Measurements from ENCODE around the gene GLCCI1. TPM values are rescaled to one million over a fixed set of nuclear protein-coding genes. Genes with fewer than 3 reads are reported as not detected.

Gene GLCCI1
- 10.0 TPM for total RNA-seq

DNA sequence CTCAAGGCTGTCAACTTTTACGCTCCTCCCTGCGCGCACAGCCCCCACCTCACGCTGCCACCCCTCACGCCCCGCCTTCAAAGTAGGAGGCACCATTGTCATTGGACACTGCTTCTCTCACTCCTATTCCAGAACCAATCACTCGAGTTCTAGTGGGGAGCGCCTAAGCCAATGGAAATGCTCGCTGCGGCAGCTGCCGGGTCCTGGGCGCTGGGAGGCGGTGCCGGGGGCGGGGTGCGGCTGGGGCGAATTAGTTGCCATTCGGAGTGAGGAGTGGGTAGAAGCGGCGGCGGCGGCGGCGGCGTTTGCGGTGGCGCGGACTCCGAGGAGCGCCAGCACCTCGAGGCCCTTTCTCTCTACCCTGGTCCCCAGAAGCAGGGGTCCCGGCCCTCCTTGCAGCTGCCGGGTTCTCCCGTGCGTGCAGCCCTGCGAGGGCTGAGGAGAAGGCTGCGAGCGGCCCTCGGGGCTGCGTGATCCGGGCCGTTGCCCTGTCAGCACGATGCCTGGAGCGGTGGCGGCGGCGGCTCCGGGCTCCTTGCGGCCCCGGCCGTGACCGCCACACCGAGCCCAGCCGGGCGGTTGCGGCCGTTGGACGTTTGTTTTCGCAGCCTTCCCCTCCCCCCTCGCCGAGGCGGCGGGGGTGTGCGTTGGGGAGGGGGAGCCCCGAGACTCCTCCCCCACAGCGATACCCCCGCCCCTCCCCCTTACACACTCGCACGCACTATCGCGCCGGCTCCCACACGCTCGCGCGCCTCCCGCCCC lies at the start of gene GLCCI1:
Gene GLCCI1 (plus strand): TSS at position 253 of the 762 bp plus-strand sequence. CDS start 555 bp downstream, outside the sequence.
- DNase-seq (ENCODE audit: low read depth in 2 of 3, low spot score in 2 of 3): peak; percentile 82 to 99 (median 97)

DNA sequence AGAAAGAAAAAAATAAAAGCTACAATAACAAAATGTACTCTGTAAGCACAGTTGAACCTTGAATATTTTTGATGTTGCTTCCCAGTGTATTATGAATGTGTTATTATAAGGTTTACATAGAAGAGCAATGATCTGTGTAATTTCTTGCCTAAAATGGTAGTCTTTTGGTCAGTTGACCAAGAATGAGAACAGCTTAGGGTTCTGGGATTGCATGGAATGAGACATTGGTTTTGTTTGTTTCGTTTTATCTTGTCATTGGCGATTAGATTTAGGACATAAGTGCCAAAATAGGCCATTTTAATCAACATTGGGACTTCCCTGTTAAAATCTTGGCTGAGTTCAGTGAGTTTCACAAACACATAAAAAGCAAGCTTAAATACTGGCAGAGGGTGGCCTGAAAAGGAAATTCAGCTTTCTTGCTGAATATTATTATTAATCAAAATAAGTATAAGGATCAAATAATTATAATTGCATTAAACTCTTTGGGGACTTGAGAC lies 49.1 kb upstream of the GLCCI1 start:
- no peak for DNase-seq (ENCODE audit: low read depth in 2 of 3, low spot score in 2 of 3)

DNA sequence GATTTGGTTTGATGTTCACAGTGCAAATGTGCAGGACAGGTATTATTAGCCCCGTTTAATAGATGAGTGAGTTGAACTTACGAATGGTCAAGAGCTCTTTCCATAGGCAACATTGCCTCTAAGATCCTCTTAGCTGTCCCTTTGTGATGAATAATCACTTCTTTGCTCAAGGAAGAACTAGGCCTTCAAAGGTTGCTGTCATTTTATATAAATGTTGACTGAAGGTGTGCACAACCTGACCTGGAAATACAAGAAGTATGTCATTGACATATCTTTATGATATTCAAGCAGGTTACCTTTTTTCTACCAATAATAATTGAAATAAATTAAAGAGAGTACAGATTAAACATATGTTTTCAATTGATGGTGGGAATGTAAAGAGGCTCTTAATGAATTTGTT lies 48.5 kb upstream of the GLCCI1 start:
- DNase-seq (ENCODE audit: low read depth in 2 of 3, low spot score in 2 of 3): no peak

DNA sequence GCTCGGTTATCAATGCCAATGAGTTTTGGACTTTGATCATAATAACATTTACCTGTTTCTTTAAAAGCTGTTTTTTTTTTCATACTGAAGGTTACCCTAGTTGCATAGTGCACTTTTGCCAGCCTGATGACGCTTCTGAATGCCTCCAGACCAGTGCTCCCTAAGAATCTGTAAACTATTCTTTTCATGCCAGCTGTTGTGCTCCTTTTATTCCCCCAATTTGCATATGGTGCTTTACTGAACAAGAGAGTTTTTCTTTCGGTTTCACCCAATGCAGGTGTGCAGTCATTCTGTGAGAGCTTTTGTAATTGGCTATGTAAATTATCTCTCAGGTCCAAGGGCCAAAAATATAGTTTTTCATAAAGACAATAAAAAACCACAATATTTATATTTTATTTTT lies 48.1 kb upstream of the GLCCI1 start:
- no peak for DNase-seq (ENCODE audit: low read depth in 2 of 3, low spot score in 2 of 3)

DNA sequence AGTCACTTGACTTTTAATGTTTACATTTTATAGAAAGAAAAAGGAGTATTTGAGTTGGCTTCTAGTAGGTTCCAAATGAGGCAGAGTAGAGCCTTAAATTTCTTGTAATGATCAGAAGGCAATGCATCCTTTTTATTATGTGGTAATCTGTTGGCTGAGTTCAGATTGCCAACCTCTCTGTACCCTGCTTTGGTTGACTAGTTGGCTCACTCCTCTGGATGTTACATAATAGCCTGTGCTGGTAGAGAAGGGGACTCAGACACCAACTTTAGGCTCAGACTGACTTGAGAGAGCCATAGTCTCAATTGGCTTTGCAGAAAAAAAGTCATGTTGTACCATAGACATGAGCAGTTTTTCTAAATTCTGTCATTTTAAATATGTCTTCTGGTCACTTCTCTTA lies 46.8 kb upstream of the GLCCI1 start:
- no peak for DNase-seq (ENCODE audit: low read depth in 2 of 3, low spot score in 2 of 3)

DNA sequence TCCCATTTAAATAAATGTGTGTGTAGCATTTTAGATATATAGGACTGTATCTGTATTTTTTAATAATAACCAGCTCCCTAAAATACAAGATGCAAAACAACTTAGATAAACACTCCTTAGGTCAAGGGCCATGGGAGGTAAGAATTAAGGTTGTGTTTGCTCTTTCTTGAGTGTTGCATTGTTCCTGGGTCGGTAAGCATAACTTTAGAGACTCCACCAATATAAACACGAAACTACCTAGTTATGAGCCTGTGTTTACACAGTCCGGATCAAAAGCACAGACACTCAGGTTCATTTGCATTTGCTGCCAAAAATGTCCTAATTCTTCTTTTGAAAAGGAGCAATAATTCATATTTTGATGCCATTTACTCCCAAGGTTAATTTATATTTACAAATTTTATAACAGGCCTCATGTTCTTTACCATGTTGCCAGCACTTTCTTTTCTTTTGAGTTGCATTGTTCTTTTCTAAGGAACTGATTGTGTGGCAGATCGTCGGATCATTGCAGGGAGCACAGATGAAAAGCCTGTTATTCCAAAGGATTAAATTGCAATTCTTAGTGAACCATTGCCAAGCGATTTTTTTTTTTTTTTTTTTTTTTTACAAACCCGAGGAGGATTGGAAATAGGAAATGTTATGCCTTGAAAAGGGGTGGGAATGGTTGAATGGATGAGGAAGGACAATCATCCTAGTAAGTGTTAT lies 45.8 kb upstream of the GLCCI1 start:
- DNase-seq (ENCODE audit: low read depth in 2 of 3, low spot score in 2 of 3): no peak

DNA sequence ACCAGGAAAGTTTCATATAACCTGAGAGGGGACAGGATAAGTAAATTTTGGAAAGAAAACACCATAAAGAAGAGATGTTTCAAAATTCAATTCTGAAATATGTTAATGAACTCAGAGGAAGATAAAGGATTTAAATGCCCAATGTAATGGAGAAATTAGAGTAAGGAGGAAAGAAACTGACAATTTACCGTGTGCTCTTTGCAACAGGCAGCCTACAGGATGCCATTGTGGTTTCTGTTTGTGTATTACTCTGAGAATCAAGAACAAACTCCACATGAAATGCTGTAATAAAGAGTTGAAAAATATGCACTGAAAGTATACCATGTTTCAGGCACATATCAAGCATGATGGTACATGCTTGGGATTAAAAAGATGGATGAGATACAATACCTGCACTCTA lies 44.8 kb upstream of the GLCCI1 start:
- DNase-seq (ENCODE audit: low read depth in 2 of 3, low spot score in 2 of 3): peak in 1 of 3 donors; percentile 4

DNA sequence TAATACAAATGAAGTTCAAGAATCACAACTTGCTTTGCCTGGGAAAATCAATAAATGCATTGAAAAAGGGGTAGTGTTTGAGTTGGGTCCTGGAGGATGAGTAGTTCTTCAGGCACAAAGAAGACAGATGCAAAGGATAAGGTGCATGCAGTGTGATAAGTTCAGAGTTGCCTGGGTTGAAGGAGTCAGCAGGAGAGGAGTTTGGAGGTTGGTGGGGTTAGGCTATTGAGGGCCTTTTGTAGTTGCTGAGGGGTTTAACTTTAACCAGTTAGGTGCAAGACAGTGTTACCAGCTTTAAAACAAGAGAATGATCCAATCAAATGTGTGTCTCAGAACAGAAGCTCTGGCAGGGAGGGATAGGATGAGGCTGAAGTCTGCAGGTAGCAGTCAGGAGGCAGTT lies 44.3 kb upstream of the GLCCI1 start:
- DNase-seq (ENCODE audit: low read depth in 2 of 3, low spot score in 2 of 3): no peak

DNA sequence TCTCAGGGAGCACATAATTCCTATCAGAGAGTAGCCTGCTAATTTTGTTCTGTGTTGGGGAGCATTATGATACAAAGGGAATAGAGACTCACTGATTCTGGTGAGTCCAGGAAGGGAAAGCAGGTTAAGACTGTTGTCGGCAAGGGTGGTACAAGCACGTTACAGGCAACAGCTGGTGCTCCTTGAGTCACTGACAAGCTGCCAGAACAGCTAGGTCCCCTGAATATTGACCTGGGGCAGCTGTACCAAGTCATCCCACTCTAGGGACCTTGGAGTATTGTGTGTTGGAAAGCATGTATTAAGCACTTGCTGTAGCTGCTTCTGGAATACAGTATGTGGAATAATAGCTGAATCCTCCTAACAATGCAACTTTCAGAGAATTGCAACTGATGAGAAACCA lies 37.0 kb upstream of the GLCCI1 start:
- no peak for DNase-seq (ENCODE audit: low read depth in 2 of 3, low spot score in 2 of 3)

DNA sequence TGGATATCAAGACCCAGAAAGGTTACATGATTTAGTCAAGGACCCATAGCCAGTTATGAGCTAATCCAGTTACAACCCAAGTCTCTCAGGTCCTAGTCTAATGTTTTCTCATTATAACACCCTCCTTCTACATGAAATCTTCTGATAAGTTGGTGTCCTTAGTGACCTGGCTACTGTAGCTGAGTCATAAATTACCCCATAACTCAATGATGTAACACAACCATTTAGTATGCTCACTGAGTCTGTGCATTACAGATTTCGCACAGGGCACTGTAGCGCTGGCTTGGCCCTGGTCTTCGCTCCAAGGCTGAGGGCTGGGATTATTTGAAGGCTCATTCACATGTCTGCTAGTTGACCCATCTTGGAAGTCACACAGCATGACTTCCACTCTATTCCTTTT lies 36.0 kb upstream of the GLCCI1 start:
- DNase-seq (ENCODE audit: low read depth in 2 of 3, low spot score in 2 of 3): no peak

DNA sequence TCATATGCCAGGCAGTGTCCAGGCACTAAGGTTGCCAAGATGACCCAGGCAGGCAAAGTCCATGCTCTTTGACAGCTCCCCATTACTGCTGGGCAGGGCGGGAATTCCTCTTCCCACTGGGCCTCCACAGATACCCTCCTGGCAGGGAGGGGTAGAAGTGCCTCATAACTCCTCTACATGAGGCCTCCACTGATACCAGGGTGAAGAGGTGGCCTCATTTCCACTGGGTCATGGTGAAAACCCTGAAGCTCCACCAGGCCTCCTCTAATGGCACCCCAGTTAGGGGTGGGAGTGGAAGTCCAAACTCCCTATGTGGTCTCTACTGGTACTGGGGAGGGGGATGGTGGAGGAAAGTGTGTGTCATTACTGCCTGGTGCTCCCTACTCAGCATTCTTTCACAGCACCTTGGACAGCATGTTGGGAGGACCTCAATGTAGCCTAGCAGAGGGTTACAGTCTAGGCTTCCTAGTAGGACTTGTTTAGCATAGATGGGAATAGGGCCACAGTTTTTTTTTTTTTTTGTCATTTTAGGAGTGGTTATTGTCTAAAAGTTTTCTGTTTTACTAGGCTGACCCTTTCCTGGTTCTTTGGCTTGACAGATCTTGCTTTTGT lies 34.6 kb upstream of the GLCCI1 start:
- no peak for DNase-seq (ENCODE audit: low read depth in 2 of 3, low spot score in 2 of 3)

DNA sequence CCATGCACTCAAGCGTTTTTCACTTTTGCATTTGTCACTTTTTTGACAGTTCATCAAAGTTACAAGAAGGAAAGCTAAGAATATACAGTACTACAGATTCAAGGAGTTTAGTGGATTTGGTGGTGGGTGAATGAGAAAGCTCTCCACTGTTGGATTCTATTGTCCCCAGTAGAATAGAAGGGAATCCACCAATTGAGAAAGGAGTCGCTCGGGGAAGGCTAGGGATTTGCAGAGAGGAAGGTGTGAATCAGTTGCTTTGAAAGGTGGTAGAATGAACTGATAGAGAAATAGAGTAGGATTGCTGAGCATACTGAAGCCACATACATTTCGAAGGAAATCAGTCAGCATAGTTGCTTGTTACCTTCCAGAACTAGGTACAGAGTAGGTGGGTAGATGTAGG lies 33.7 kb upstream of the GLCCI1 start:
- DNase-seq (ENCODE audit: low read depth in 2 of 3, low spot score in 2 of 3): no peak

DNA sequence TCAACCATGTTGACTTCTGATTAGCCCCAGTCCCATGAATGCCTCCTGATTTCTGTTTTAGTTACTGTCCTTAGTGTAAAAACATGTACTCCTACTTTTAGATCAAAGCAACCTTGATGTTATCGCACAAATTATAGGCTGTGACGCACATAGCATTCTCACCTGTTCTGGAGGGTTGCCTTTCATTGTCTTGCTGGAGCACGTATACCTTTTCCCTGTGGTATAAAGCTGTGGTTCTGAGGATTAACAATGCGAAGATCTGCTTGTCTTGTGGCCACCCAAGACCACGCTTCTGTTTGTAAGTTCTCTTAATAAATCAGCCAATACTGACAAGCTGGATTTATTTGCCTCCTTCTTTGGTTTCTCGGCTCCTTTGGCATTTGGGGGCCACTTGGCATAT lies 30.1 kb upstream of the GLCCI1 start:
- no peak for DNase-seq (ENCODE audit: low read depth in 2 of 3, low spot score in 2 of 3)

DNA sequence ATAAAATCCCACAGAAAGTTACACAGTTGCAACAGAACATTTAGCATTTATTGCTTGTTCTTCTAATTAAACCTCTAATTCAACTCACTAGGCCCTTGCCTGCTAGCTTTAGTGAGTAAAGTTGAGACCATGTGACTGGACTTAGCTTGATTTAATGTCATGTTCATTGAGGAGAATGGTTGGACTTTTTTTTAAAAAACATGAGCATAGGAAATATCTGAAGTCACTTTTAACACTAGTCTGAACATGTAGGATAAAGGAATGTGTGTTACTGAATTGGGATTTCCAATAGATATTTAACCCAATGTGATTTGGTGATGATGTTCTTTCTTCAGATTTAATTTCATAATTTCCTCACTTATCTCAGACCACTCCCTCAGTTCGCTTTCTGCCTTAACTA lies 24.6 kb upstream of the GLCCI1 start:
- no peak for DNase-seq (ENCODE audit: low read depth in 2 of 3, low spot score in 2 of 3)

DNA sequence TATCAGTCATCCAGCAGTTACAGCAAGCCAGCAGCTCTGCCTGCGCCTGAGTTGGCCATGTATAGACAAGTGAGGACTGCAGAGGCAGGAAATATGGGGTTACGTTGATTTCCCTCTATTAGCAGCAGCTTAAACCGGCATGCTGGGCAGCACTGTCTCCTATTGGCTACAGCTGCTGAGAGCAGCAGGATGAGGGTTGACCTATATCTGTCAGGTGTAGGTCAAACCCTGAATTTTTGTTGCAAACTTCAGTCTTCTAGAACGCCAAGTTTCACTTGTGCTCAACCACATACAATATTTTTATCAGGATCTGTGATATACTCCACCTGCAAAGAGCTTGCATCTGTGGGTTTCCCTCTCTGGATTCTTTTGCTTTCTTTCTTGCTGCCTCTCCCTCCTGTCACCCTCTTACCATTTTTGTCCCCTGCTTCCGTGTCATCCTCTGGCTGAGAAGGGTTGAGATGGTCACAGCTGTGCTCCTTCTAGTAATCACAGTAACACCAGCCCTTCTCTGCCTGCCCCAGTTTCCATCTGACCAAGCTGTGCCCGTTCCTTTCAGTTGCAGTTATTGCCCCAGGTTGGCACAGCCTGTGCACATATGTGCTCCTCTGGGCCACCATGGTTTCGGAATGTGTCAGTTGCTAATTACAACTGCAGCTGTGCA lies 23.8 kb upstream of the GLCCI1 start:
- peak in 1 of 3 donors; percentile 24 for DNase-seq (ENCODE audit: low read depth in 2 of 3, low spot score in 2 of 3)

DNA sequence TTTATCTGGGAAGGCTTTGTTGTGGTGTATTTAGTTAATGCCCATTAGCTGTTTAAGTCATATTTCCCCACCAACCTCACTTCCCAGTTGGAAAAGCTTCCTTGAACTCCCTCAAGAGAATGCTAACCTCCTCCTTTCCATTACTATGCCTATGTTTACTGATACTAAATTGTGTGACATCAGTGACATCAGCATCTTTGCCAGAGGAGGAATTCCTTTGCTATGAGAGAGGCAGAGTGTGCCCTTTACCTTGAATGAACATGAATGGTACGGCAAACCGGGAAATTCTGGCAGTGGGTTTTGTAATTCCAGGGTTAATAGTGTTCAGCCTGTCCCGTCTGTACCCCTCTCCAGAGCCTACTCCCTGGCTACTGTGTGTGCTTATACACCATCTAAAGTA lies 22.1 kb upstream of the GLCCI1 start:
- DNase-seq (ENCODE audit: low read depth in 2 of 3, low spot score in 2 of 3): no peak

DNA sequence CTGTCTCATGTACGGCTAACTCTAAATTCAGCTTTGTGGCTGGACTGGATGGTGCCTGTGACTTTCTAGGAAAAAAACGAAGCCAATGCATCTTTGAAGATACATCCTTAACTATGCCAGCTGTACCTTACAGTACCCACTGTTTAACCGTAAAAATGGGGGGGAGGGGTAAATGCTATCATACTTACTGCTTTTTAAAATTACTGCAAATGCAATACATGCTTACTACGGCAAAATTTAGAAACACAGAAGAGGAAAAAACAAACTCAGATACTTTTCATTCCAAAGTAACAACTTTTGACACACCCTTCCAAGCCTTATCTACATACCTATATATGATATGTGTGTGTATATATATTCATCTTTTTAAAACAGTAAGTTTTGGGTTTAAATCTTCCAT lies 20.4 kb upstream of the GLCCI1 start:
- DNase-seq (ENCODE audit: low read depth in 2 of 3, low spot score in 2 of 3): no peak

DNA sequence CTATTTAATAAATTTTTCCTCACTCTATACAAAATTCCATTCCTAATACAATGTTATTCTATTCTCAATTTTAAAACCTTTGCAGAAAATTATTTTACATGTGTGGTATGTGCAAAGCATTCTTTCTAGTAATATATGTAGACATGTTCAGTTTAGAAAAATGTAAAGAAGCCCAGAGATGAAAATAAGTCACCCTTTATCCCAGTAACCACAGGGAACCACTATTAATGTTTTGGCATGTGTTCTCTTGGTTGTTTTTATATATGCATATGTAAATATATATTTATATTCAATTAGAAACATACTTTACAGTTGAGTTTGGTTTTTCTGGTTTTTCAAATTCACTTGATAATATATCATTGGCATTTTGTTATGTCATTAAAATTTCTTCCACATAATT lies 14.8 kb upstream of the GLCCI1 start:
- no peak for DNase-seq (ENCODE audit: low read depth in 2 of 3, low spot score in 2 of 3)

DNA sequence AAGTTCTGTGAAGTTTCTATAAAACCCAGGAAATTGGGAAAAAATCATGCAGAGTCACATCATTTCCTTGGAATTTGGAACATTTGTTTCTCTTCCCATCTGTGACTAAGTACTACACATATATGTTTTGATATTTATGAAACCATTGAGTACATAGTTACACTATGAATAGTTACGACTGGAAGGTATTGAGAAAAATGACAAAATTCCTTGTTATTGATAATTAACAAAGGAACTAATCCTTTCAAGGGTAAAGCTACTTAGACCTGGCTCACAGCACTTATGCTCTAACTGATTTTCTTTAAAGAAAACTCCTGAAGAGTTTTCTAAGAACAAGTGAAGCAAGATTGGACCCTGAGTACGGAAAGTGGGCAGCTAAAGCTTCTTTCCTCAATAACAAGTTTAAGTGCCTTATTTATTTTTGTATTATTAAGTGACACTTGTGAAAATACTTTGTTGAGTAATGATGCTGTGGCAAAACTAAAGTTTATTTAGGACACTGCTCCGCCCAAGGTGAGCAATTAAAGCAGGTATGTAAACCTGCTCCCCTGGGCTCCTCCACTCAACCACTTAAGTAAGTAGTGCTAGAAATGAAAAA lies 12.0 kb upstream of the GLCCI1 start:
- DNase-seq (ENCODE audit: low read depth in 2 of 3, low spot score in 2 of 3): no peak

DNA sequence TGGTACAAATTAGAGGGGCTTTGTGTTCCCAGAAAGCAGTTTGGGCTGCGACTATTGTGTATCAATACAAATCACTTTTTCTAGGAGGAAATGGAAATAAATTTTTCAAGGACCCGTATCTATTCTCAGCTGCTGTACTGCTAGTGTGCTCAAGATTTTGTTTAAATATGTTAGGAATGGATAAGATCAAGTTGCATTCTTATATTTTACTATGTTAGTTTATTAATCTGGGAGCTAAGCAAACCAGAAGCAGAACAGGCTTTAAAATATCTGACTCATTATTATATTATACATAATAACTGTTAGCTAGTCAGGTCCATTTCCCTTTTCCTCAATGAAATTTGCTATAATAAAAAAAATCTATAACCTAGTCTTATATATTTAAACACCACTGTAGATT lies 11.1 kb upstream of the GLCCI1 start:
- no peak for DNase-seq (ENCODE audit: low read depth in 2 of 3, low spot score in 2 of 3)
